Upper lobe of right lung (tissue), 1 donor: ENCODE measurements around the gene DPP6. TPM values are rescaled to one million over a fixed set of nuclear protein-coding genes. Genes with fewer than 3 reads are reported as not detected.

ENCODE experiments used
- ATAC-seq: fragments of 200-7000 bp; cut with Tn5 transposase; one replicate; pipeline ENCODE4 v1.9.1; 2020; ENCODE audit warnings: mild to moderate bottlenecking, moderate library complexity
- DNase-seq: peaks from one replicate; pipeline ENCODE4 v3.0.0-alpha.2; 2020
- H3K27ac ChIP-seq: fragments of 200-600 bp; one replicate; pipeline ENCODE4 v1.8.0; 2022
- H3K27me3 ChIP-seq: fragments of 200-600 bp; one replicate; pipeline ENCODE4 v1.8.0; 2022; ENCODE audit warnings: mild to moderate bottlenecking
- H3K36me3 ChIP-seq: fragments of 200-600 bp; one replicate; pipeline ENCODE4 v1.8.0; 2022
- H3K4me1 ChIP-seq: fragments of 200-600 bp; one replicate; pipeline ENCODE4 v1.8.0; 2022
- H3K4me3 ChIP-seq: fragments of 200-600 bp; one replicate; pipeline ENCODE4 v1.8.0; 2022; ENCODE audit warnings: mild to moderate bottlenecking
- H3K9me3 ChIP-seq: fragments of 200-600 bp; one replicate; pipeline ENCODE4 v1.8.0; 2022
- CTCF ChIP-seq: fragments of 200-600 bp; IDR thresholded peaks from one replicate; pipeline ENCODE4 v1.8.0; 2022; ENCODE audit warnings: antibody characterized with exemption
- intact Hi-C: fragments of 100-400 bp; cut with DNase I; formaldehyde crosslinking; loops from one replicate; pipeline ENCODE4 v1.11.0; 2022
- total RNA-seq: library from RNA; stranded (reverse); fragmentation: NEBNext Ultra II Directional; extraction: Animal tissue kit (Norgen Biotek cat#: 25700); gene quantifications from one replicate; pipeline ENCODE4 v1.2.1, GENCODE V29; 2021
- donor health status: DM: no; HTN: yes; CAD: no; lungs with severe emphysema.

The DPP6 gene
- total RNA-seq, 1 donor from 2014 or later = 1.6 TPM

GRCh38 chr7:154898973-154899855 lies 847.0 kb downstream of the DPP6 start:
- Histone ChIP-seq H3K27ac (no peak overlapping the region), H3K27me3 (no peaks in the 10 kb centered on the region), H3K4me3 (no peak overlapping the region), H3K9me3 (no peaks in the 10 kb centered on the region), H3K4me1 (no peaks in the 10 kb centered on the region), H3K36me3 (no peaks in the 10 kb centered on the region)
- intact Hi-C loops = no loop called here
- ATAC-seq (peak; percentile 24), DNase-seq (no peak)
- TF ChIP-seq CTCF = no peak

DNA sequence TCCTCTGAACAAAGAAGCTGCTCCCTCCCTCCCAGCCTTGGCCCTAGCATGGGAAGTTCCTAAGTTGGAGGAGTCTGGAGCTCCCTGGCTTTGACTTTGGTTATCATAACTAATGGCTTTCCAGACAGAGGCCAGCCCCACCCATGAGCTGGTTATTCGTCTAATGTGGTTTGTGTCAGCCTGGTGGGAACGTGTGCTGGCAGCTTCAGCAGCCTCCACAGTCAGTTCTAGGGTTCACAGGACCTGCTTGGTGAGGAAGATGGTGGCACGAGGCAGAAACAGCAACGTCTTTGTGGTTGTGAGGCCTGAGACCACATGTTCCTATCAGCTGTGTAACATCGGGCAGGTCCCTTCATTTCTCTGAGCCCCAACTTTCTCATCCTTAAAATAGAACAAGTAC lies 847.7 kb downstream of the DPP6 start:
- intact Hi-C loops = no loop called here
- no peak overlapping the region for H3K27ac ChIP-seq

DNA sequence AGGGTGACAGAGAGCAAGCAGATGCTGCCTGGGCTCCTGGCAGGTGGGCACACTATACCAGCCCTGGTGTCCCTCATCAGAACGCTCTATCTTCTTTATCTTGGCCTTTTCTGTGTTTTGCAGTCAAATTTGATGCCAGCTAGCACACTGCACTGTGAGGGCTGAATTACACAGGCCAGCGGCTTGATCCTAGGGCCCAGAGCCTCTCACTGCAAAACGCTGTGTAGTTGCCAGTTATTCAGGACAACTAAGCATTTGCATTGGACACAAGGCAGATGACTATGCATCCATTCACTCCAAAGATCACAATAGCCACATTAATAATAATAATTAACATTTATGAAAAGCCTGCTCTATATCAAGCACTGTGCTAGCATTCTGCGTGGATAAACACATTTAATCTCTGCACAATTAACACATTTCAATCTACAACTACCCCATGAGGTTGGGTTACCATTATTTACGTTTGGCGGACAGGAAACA lies 850.4 kb downstream of the DPP6 start:
- H3K27ac ChIP-seq = no peak overlapping the region
- H3K4me1 ChIP-seq = no peaks in the 10 kb centered on the region
- no peaks in the 10 kb centered on the region for H3K27me3 ChIP-seq
- ATAC-seq = no peak
- intact Hi-C loops = no loop called here
- H3K4me3 ChIP-seq = no peak overlapping the region
- peak; percentile 28 for DNase-seq
- no peaks in the 10 kb centered on the region for H3K36me3 ChIP-seq
- no peaks in the 10 kb centered on the region for H3K9me3 ChIP-seq
- TF ChIP-seq CTCF = no peak

More for the DNA sequence above, 847.7 kb downstream of the DPP6 start:
- Histone ChIP-seq H3K9me3 (no peaks in the 10 kb centered on the region), H3K4me1 (no peaks in the 10 kb centered on the region), H3K4me3 (no peak overlapping the region), H3K36me3 (no peaks in the 10 kb centered on the region), H3K27me3 (no peaks in the 10 kb centered on the region)
- ATAC-seq (no peak), DNase-seq (no peak)
- TF ChIP-seq CTCF = no peak

DNA sequence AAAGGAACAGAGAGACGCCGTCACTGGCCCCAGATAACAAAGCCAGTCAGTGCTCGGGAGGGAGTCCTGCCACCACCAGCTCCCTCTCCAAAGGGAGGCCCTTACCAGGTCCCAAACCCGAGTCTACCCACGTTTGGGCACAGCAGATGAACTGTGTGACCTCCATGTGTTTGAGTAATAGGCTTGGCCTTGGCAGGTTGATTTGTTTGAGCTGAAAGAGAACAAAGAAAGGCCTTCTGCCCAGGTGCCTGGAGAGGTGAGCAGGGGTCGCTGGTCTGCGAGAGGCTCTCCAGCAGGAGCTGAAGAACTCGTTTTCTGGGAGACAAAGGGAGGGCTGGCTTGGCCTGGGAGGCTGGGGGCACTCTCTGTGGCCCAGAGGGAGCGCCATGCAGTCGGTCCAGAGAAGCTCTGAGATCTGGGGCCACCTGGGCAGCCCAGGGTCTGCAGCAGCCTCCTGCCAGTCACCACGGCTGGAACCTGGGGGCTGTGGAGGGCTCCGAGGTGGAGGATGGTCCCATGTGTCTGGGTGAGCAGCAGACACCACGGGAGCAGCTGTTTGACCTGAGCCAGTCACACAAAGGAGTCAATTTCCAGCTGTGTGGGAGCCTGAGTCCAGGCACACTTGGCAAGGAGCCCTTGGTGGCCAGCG lies 851.0 kb downstream of the DPP6 start:
- no peaks in the 10 kb centered on the region for H3K4me1 ChIP-seq
- no peak for TF ChIP-seq CTCF
- DNase-seq (peak; percentile 48), ATAC-seq (no peak)
- H3K27ac ChIP-seq = no peak overlapping the region
- no peaks in the 10 kb centered on the region for H3K27me3 ChIP-seq
- no peaks in the 10 kb centered on the region for H3K36me3 ChIP-seq
- intact Hi-C loops = no loop called here
- no peak overlapping the region for H3K4me3 ChIP-seq
- H3K9me3 ChIP-seq = no peaks in the 10 kb centered on the region

DNA sequence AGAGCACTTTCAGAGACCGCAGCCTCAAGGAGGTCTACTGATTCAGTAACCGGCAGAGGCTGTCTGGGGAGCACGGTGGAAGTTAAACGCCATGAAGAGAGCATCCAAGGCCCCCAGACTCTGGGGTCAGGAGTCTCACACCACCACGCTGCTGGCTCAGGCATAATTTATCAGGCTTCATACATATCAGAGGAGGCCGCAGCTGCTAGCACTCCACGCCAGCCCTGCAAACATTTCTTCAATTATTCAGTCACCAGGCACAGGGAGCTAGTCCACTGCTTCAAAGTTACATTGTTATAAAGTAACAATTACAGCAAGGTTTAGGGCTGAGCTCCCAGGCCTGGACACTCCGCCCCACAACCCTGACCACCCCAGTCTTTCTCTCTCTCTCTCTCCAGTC lies 852.9 kb downstream of the DPP6 start:
- Histone ChIP-seq H3K4me1 (no peaks in the 10 kb centered on the region), H3K27me3 (peaks cover 10% of the 10 kb centered on the region), H3K36me3 (no peaks in the 10 kb centered on the region), H3K9me3 (no peaks in the 10 kb centered on the region), H3K4me3 (no peak overlapping the region), H3K27ac (no peak overlapping the region)
- no peak for DNase-seq
- intact Hi-C loops = no loop called here
- ATAC-seq = no peak
- TF ChIP-seq CTCF = no peak
